ENCODE results near the gene HOXB7.

The HOXB7 gene

DNA sequence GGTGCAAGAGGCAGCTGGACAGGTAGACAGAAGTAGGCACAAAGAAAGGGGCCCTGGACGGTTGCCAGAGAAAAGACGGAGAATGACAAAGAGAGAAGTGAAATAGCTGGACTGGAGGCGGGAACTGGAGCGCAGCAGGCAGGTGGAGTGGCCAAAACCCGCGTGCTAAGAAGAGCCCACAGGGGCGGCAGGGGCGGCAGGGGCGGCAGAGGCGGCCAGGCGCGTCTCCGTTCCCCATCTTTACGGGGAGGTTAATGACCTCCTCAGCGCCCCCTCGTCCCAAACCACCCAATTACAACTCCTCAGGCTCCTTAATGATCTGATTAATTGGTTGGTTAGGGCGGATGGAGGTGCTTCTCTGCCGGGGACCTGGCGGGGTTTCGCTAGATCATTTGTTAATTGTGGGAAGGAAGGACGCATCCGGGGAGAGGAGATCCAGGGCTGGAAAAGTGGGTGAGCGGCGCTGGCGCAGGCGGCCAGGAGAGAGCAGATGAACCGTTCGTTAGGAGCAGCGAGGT lies 30.8 kb upstream of the HOXB7 start:
- H3K4me3 ChIP-seq (ENCODE audit: low read depth, low read length): peak overlapping the region; percentile 48
- no peak for TF ChIP-seq CTCF (IDR thresholded peaks at IDR 0.05; ENCODE audit: low read depth, low read length)
- no peak for DNase-seq (ENCODE audit: low read depth, low spot score)
- in situ Hi-C loops (cut with HindIII; ENCODE audit: low sequenced_read_pairs): no loop called here

GRCh38 chr17:48640858-48641180 lies 30.0 kb upstream of the HOXB7 start:
- no peak for TF ChIP-seq CTCF (IDR thresholded peaks at IDR 0.05; ENCODE audit: low read depth, low read length)
- no peak overlapping the region for H3K4me3 ChIP-seq (ENCODE audit: low read depth, low read length)
- in situ Hi-C loops (cut with HindIII; ENCODE audit: low sequenced_read_pairs): no loop called here
- DNase-seq (ENCODE audit: low read depth, low spot score): no peak

GRCh38 chr17:48639982-48640857 lies 29.4 kb upstream of the HOXB7 start:
- TF ChIP-seq CTCF (IDR thresholded peaks at IDR 0.05; ENCODE audit: low read depth, low read length): no peak
- in situ Hi-C loops (cut with HindIII; ENCODE audit: low sequenced_read_pairs): no loop called here
- no peak overlapping the region for H3K4me3 ChIP-seq (ENCODE audit: low read depth, low read length)
- no peak for DNase-seq (ENCODE audit: low read depth, low spot score)

DNA sequence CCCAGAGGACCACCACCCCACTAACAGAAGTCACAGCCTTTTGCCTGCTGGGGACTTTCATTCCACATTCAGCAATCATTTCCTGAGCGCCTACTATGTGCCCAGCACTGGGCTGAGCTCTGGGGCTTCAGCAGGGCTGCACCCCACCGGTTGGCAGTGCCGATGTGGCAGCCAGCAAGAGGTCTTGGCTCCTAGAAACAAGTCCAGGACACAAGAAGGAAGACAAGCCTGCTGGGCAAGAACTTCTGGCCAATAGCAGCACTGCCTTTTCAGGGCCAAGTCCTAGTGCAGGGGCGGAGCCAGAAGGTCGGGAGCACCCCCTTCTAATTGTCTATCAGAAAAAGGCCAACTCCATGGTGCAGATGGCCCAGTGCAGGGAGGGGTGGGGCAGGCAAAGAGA lies 28.3 kb upstream of the HOXB7 start:
- no peak for DNase-seq (ENCODE audit: low read depth, low spot score)
- in situ Hi-C loops (cut with HindIII; ENCODE audit: low sequenced_read_pairs): no loop called here
- TF ChIP-seq CTCF (IDR thresholded peaks at IDR 0.05; ENCODE audit: low read depth, low read length): no peak
- no peak overlapping the region for H3K4me3 ChIP-seq (ENCODE audit: low read depth, low read length)

GRCh38 chr17:48637323-48638260 lies 26.8 kb upstream of the HOXB7 start:
- TF ChIP-seq CTCF (IDR thresholded peaks at IDR 0.05; ENCODE audit: low read depth, low read length): no peak
- peak; percentile 89 for DNase-seq (ENCODE audit: low read depth, low spot score)
- in situ Hi-C loops (cut with HindIII; ENCODE audit: low sequenced_read_pairs): no loop called here
- no peak overlapping the region for H3K4me3 ChIP-seq (ENCODE audit: low read depth, low read length)

DNA sequence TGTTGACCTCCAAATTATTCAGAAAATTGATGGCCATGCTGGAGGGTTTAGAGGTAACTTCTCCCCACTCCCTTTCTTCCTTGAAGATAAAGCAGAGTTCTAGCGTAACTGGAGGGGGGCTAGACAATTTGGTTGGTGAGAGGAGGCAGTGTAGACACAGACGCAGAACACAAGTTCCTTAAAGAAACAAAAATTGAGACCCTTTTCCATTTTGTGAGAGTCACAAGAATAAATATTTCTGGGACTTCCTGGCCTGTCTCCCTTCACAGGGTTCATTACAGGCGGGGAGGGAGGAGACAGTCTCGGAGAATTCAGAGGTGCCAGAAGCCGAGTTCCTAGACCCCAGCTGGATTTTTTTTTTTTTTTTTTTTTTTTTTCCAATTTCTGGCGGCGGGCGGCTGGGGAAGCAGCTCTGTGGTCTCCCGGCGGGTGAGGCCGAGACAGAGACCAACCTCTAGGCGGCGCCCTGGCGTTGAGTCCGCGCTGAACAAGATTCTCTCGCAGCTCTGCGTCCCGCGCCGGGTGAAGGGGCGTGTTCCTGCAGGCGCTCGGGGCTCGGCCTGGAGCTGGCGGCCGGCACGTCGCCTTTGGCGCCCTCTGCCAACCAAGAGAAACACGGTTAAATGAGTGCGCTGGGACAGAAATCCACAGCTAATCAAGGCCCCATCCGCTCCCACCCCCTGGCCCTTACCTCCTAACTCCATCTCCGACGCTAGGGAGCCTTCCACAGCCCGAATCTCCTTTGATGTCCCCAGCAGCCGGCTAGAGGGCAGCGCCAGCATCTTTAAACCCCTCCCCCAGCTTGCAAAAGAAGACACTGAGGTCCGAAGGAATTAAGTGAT lies 25.6 kb upstream of the HOXB7 start:
- peak; percentile 85 for DNase-seq (ENCODE audit: low read depth, low spot score)
- in situ Hi-C loops (cut with HindIII; ENCODE audit: low sequenced_read_pairs): no loop called here
- H3K4me3 ChIP-seq (ENCODE audit: low read depth, low read length): no peak overlapping the region
- peak; percentile 78 for TF ChIP-seq CTCF (IDR thresholded peaks at IDR 0.05; ENCODE audit: low read depth, low read length)
